ENCODE results near the gene RCAN2. TPM values are rescaled to one million over a fixed set of nuclear protein-coding genes. Genes with fewer than 3 reads are reported as not detected.
"Not testable (repeated sequence)": the region's sequence is repeated elsewhere in the genome, so short reads cannot be mapped to it uniquely, and the experiment has no call there.

Gene RCAN2
- total RNA-seq, 1 donor from 2014 or later = 6.6 TPM

GRCh38 chr6:46390153-46390876 lies 100.9 kb downstream of the RCAN2 start:
- intact Hi-C loops (cut with micrococcal nuclease) = no loop called here

GRCh38 chr6:46387728-46388127 lies 103.5 kb downstream of the RCAN2 start:
- intact Hi-C loops (cut with micrococcal nuclease) = not testable (repeated sequence)

GRCh38 chr6:46381579-46381978 lies 109.7 kb downstream of the RCAN2 start:
- intact Hi-C loops (cut with micrococcal nuclease) = no loop called here

GRCh38 chr6:46381057-46381456 lies 110.2 kb downstream of the RCAN2 start:
- intact Hi-C loops (cut with micrococcal nuclease) = no loop called here

GRCh38 chr6:46380152-46380807 lies 111.0 kb downstream of the RCAN2 start:
- intact Hi-C loops (cut with micrococcal nuclease) = no loop called here

- intact Hi-C loops (cut with micrococcal nuclease) = no loop called here
These were observed 112.3 kb downstream of the RCAN2 start for GRCh38 chr6:46378882-46379416.

- intact Hi-C loops (cut with micrococcal nuclease) = no loop called here
These were observed 112.9 kb downstream of the RCAN2 start for GRCh38 chr6:46378161-46378881.

- intact Hi-C loops (cut with micrococcal nuclease) = loop anchor here (2.0 kb wide), 1 partner anchor 52 kb away; no protein-coding TSS in a partner anchor
These were observed 114.0 kb downstream of the RCAN2 start for GRCh38 chr6:46377209-46377608.

- intact Hi-C loops (cut with micrococcal nuclease) = loop anchor here (2.0 kb wide), 1 partner anchor 52 kb away; no protein-coding TSS in a partner anchor
These were observed 114.6 kb downstream of the RCAN2 start for GRCh38 chr6:46376562-46377061.

GRCh38 chr6:46370622-46371021 lies 120.6 kb downstream of the RCAN2 start:
- intact Hi-C loops (cut with micrococcal nuclease) = no loop called here

- intact Hi-C loops (cut with micrococcal nuclease) = no loop called here
These were observed 123.1 kb downstream of the RCAN2 start for GRCh38 chr6:46368169-46368536.

GRCh38 chr6:46367354-46368168 lies 123.7 kb downstream of the RCAN2 start:
- intact Hi-C loops (cut with micrococcal nuclease) = no loop called here

GRCh38 chr6:46366190-46366900 lies 124.9 kb downstream of the RCAN2 start:
- intact Hi-C loops (cut with micrococcal nuclease) = no loop called here

GRCh38 chr6:46357591-46357990 lies 133.7 kb downstream of the RCAN2 start:
- intact Hi-C loops (cut with micrococcal nuclease) = no loop called here

- intact Hi-C loops (cut with micrococcal nuclease) = no loop called here
These were observed 134.7 kb downstream of the RCAN2 start for GRCh38 chr6:46356543-46356942.

- intact Hi-C loops (cut with micrococcal nuclease) = no loop called here
These were observed 137.7 kb downstream of the RCAN2 start for GRCh38 chr6:46353528-46353927.

GRCh38 chr6:46352541-46353268 lies 138.5 kb downstream of the RCAN2 start:
- intact Hi-C loops (cut with micrococcal nuclease) = no loop called here

- intact Hi-C loops (cut with micrococcal nuclease) = no loop called here
These were observed 140.5 kb downstream of the RCAN2 start for GRCh38 chr6:46350714-46351113.

GRCh38 chr6:46347669-46348068 lies 143.6 kb downstream of the RCAN2 start:
- intact Hi-C loops (cut with micrococcal nuclease) = no loop called here

- intact Hi-C loops (cut with micrococcal nuclease) = no loop called here
These were observed 151.0 kb downstream of the RCAN2 start for GRCh38 chr6:46340246-46340645.
